T-cell (primary cell): ENCODE data around the gene MITD1. TPM values are rescaled to one million over a fixed set of nuclear protein-coding genes. Genes with fewer than 3 reads are reported as not detected.

Experiments
- ATAC-seq, 4 experiments: fragments of 200-7000 bp in 3 of 4; fragments of 150-1000 bp in 1 of 4; cut with Tn5 transposase; replicated peaks in 1 of 4; 1 replicate in 3 of 4; 2 replicates in 1 of 4; pipeline ENCODE4 v1.10.0; 2021; ENCODE audit warnings: moderate library complexity in 3 of 4, mild to moderate bottlenecking in 2 of 4, moderate number of reproducible peaks in 1 of 4
- CTCF ChIA-PET, 2 donors: fragments of 300-600 bp; sonication (Branson Sonifier 250); formaldehyde crosslinking; loops; one replicate each; lab custom pipeline; 2022; ENCODE audit warnings: antibody characterized with exemption in 2 of 2; lab: Charles Lee
- POLR2A ChIA-PET, 2 donors: fragments of 300-600 bp; sonication (Branson Sonifier 250); formaldehyde crosslinking; loops; one replicate each; lab custom pipeline; 2022; ENCODE audit warnings: antibody characterized with exemption in 2 of 2; lab: Charles Lee
- DNase-seq, 35 experiments: peaks; one replicate each; pipeline versions ENCODE4 v3.0.0 to v3.0.0-alpha.2; 2013 to 2023
- H3K27ac ChIP-seq: one replicate; pipeline ENCODE4 v1.5.1; 2013; ENCODE audit warnings: low read length
- H3K27me3 ChIP-seq, 2 experiments: replicated peaks in 1 of 2; 1 replicate in 1 of 2; 2 replicates in 1 of 2; pipeline versions ENCODE4 v1.6.1 to v1.7.0; 2013; ENCODE audit warnings: low read length in 1 of 2, mixed read lengths in 1 of 2; ENCODE audit not compliant: control insufficient read depth in 2 of 2, insufficient read depth in 2 of 2; ENCODE audit errors: extremely low read depth in 1 of 2
- H3K36me3 ChIP-seq, 2 donors: 1 replicate in 1 of 2; 2 replicates in 1 of 2; pipeline versions ENCODE4 v1.6.1 to v1.7.0; 2013; ENCODE audit warnings: low read length in 1 of 2; ENCODE audit not compliant: control insufficient read depth in 2 of 2, insufficient read depth in 1 of 2; ENCODE audit errors: extremely low read depth in 1 of 2
- H3K4me1 ChIP-seq, 2 experiments: 1 replicate in 1 of 2; 2 replicates in 1 of 2; pipeline versions ENCODE4 v1.6.1 to v1.7.0; 2013; ENCODE audit warnings: low read length in 2 of 2, mixed read lengths in 1 of 2; ENCODE audit not compliant: insufficient read depth in 2 of 2, control insufficient read depth in 1 of 2; ENCODE audit errors: extremely low read depth in 1 of 2
- H3K4me3 ChIP-seq, 2 donors: 1 replicate in 1 of 2; 2 replicates in 1 of 2; pipeline versions ENCODE4 v1.5.1 to v1.7.0; 2013; ENCODE audit warnings: mild to moderate bottlenecking in 2 of 2, low read length in 1 of 2, moderate library complexity in 1 of 2; ENCODE audit not compliant: control insufficient read depth in 1 of 2; ENCODE audit errors: extremely low read depth in 1 of 2
- H3K9me3 ChIP-seq: 2 replicates; pipeline ENCODE4 v1.7.0; 2013
- H3K27ac Mint-ChIP-seq, 2 donors: one replicate each; pipeline ENCODE4 v1.8.0; 2020 to 2021; ENCODE audit warnings: mild to moderate bottlenecking in 2 of 2, mixed read lengths in 2 of 2
- H3K27me3 Mint-ChIP-seq, 2 donors: one replicate each; pipeline ENCODE4 v1.8.0; 2021 to 2022; ENCODE audit warnings: mixed read lengths in 2 of 2
- H3K36me3 Mint-ChIP-seq: one replicate; pipeline ENCODE4 v1.8.0; 2021; ENCODE audit warnings: mixed read lengths
- H3K4me1 Mint-ChIP-seq, 3 donors: one replicate each; pipeline ENCODE4 v1.8.0; 2020 to 2022; ENCODE audit warnings: mixed read lengths in 3 of 3, mild to moderate bottlenecking in 1 of 3
- H3K4me3 Mint-ChIP-seq, 3 donors: one replicate each; pipeline ENCODE4 v1.8.0; 2020 to 2022; ENCODE audit warnings: mild to moderate bottlenecking in 3 of 3, mixed read lengths in 3 of 3, moderate library complexity in 3 of 3
- H3K9me3 Mint-ChIP-seq, 3 donors: one replicate each; pipeline ENCODE4 v1.8.0; 2020 to 2022; ENCODE audit warnings: mixed read lengths in 3 of 3
- WGBS: methylation state at CpG from one replicate; pipeline ENCODE4 v1.1.5; 2013; ENCODE audit warnings: missing lambda C conversion rate; ENCODE audit not compliant: insufficient coverage; 5-methylcytosine and 5-hydroxymethylcytosine counted together
- total RNA-seq, 35 experiments: library from RNA in 6 of 35; stranded (reverse) in 6 of 35; fragments of 120-200 nt in 1 of 35; gene quantifications; one replicate each; pipeline versions ENCODE4 v1.2.1 to v1.2.4 and lab custom pipeline; 2013 to 2026

MITD1 gene
- total RNA-seq, 5 donors from 2014 or later (not counting 1 experiment from before 2014, with no cell fraction given) = 27.5 to 60.4 (median 56.7) TPM

DNA sequence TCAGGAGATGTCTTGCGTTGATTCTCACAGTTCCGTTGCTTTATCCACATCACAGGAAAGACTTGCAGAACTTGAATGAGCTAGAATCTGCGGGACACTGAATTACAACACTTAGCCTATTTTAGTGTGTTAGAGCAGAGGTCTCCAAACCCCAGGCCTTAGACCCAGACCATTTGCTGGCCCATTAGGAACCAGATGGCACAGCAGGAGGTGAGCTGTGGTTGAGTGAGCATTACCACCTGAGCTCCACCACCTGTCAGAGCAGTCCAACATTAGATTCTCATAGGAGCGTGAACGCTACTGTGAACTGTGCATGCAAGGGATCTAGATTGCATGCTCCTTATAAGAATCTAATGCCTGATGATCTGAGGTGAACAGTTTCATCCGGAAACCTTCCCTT lies 4.0 kb upstream of the MITD1 start:
- peaks cover 14 to 17% of the 10 kb centered on the region in 2 experiments for H3K4me1 ChIP-seq
- no peaks in the 10 kb centered on the region for H3K9me3 Mint-ChIP-seq
- H3K4me3 ChIP-seq = no peak overlapping the region
- H3K27me3 ChIP-seq = no peaks in the 10 kb centered on the region
- DNase-seq (no peak), ATAC-seq (no peak)
- WGBS = no CpG with 5 or more reads among the region's 6 CpGs
- no peak overlapping the region for H3K27ac Mint-ChIP-seq
- no peak overlapping the region for H3K4me3 Mint-ChIP-seq
- H3K9me3 ChIP-seq = no peaks in the 10 kb centered on the region
- peaks cover 32 to 50% (median 45%) of the 10 kb centered on the region in 3 donors for H3K4me1 Mint-ChIP-seq
- peaks cover 21% of the 10 kb centered on the region for H3K36me3 Mint-ChIP-seq
- POLR2A ChIA-PET = no interaction called here
- H3K27me3 Mint-ChIP-seq = no peaks in the 10 kb centered on the region
- H3K27ac ChIP-seq = no peak overlapping the region
- H3K36me3 ChIP-seq = peaks cover 0 to 15% of the 10 kb centered on the region in 2 donors
- CTCF ChIA-PET = no interaction called here

DNA sequence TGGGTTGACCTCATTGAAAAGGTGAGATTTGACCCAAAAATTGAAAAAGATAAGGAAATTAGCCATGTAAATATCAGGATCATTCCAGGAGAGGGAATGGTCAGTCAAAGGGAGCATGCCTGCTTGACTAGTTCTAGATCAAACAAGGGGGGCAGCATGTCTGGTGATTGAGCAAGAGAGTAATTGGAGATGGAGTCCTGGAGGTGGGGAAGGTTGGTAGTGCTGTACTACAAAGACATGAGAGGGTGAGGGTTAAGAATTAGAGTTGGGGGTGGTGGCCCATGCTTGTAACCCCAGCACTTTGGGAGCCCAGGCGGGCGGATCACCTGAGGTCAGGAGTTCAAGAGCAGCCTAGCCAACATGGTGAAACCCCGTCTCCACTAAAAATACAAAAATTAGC lies 2.2 kb upstream of the MITD1 start:
- Histone ChIP-seq H3K4me1 (peaks cover 26 to 27% of the 10 kb centered on the region in 2 experiments), H3K4me3 (no peak overlapping the region), H3K9me3 (no peaks in the 10 kb centered on the region), H3K27me3 (no peaks in the 10 kb centered on the region), H3K36me3 (peaks cover 0 to 11% of the 10 kb centered on the region in 2 donors), H3K27ac (no peak overlapping the region)
- H3K4me3 Mint-ChIP-seq = peak overlapping the region in 2 of 3 donors; percentile 34 to 92
- peaks cover 10% of the 10 kb centered on the region for H3K36me3 Mint-ChIP-seq
- H3K4me1 Mint-ChIP-seq = peaks cover 48 to 63% (median 60%) of the 10 kb centered on the region in 3 donors
- DNase-seq = no peak
- ATAC-seq = no peak
- H3K27ac Mint-ChIP-seq = peak overlapping the region in 1 of 2 donors; percentile 2
- no peaks in the 10 kb centered on the region for H3K27me3 Mint-ChIP-seq
- 100% methylated on average over 2 of the region's 3 CpGs for WGBS
- no peaks in the 10 kb centered on the region for H3K9me3 Mint-ChIP-seq
- POLR2A ChIA-PET = no interaction called here
- CTCF ChIA-PET = no interaction called here

DNA sequence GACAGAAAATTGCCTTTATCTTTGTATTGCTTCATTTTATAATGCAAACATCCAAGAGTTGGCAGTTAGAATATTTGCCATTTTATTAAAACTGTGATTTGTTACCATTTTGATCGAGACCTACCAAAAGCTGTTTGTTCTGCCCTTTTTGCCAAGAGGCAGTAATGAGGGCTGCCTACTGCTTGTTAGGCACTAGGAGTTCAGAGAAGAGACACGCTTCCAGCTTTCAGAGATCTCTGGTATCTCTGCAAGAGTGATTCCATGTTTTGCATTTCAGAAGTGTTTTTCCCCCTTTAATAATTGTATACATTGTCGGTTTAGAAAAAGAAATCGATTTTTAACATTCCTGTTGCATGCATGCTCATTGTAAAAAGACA lies 754 bp upstream of the MITD1 start:
- Mint-ChIP-seq H3K4me1 (peaks cover 61 to 74% (median 71%) of the 10 kb centered on the region in 3 donors), H3K36me3 (peaks cover 7% of the 10 kb centered on the region), H3K27ac (peak overlapping the region in 1 of 2 donors; percentile 97), H3K27me3 (no peaks in the 10 kb centered on the region), H3K9me3 (no peaks in the 10 kb centered on the region), H3K4me3 (peak overlapping the region; percentile 92 to 99 (median 95))
- H3K4me3 ChIP-seq = peak overlapping the region; percentile 89 to 99
- WGBS = 0% methylated on average over 1 of the region's 4 CpGs
- POLR2A ChIA-PET = interaction anchor here in 1 of 2 donors (0.9 kb wide), 1 partner anchor 26 kb away, joined by 4 read pairs; no protein-coding TSS in a partner anchor
- H3K4me1 ChIP-seq = peaks cover 24 to 27% of the 10 kb centered on the region in 2 experiments
- CTCF ChIA-PET = interaction anchor here in 1 of 2 donors (0.6 kb wide), 1 partner anchor 18 kb away, joined by 3 read pairs; no protein-coding TSS in a partner anchor
- ATAC-seq (no peak), DNase-seq (no peak)
- no peaks in the 10 kb centered on the region for H3K27me3 ChIP-seq
- peaks cover 0 to 11% of the 10 kb centered on the region in 2 donors for H3K36me3 ChIP-seq
- no peaks in the 10 kb centered on the region for H3K9me3 ChIP-seq
- no peak overlapping the region for H3K27ac ChIP-seq

DNA sequence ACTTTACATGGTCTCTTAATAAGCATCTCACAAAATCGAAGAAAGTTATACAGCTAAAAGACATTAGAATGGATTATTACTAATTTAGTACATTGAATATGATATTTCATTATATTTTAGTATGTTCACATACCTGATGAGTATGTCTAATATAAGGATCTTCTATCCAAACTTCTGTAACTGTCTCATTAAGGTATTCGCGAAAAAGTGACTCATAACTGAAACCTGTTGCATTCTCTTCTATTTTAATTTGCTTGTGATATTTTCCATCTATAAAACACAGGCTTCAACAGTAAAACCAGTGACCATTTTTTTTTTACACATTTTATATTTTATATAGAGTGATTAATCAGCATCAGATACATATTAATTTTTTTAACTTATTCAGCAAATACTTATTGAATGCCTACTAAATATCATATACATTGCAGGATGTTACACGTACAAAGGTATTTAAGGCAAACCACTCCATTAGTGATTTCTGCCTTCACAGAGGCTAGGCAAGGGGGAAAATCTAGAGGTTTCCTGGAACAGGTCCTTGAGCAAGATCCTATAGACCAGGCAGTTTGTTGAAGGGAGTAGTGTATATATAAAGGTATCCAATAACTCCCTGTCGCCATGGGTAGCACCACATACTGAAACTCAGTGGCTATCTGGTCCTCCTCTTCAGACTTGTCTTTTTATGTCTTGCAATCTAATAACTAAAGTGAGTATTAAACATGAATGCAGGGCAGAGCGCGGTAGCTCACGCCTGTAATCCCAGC lies 9.3 kb downstream of the MITD1 start:
- CTCF ChIA-PET = no interaction called here
- Mint-ChIP-seq H3K4me1 (peaks cover 23 to 38% (median 29%) of the 10 kb centered on the region in 3 donors), H3K36me3 (peaks cover 28% of the 10 kb centered on the region), H3K9me3 (no peaks in the 10 kb centered on the region), H3K4me3 (no peak overlapping the region), H3K27ac (no peak overlapping the region), H3K27me3 (no peaks in the 10 kb centered on the region)
- ATAC-seq (no peak), DNase-seq (no peak)
- Histone ChIP-seq H3K9me3 (no peaks in the 10 kb centered on the region), H3K4me3 (no peak overlapping the region), H3K27ac (no peak overlapping the region), H3K36me3 (peaks cover 0 to 45% of the 10 kb centered on the region in 2 donors), H3K27me3 (no peaks in the 10 kb centered on the region), H3K4me1 (peaks cover 0 to 2% of the 10 kb centered on the region in 2 experiments)
- WGBS = no CpG with 5 or more reads among the region's 8 CpGs
- POLR2A ChIA-PET = interaction anchor here (0.5 kb wide), 2 partner anchors 438 to 565 kb away, joined by 4 read pairs; no protein-coding TSS in a partner anchor

DNA sequence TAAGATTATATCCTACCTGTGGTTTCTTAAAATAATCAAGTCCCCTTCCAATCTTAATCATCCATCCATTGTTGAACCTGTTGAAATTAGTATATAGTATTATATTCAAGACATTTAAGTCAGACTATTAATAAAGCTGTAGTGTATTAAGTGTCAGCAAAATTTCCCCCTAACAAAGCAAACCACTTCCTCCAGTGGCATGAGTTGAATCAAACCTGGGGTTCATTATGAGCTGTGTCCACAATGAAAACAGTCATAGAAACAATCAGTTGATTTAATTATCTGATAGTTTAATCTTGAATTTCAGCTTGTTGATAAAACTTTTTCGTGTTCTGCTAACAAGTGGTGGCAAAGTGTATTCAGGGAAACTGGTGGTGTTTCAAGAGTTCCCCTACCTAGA lies 11.3 kb downstream of the MITD1 start:
- Mint-ChIP-seq H3K4me1 (peaks cover 13 to 24% (median 16%) of the 10 kb centered on the region in 3 donors), H3K9me3 (no peaks in the 10 kb centered on the region), H3K36me3 (peaks cover 36% of the 10 kb centered on the region), H3K4me3 (no peak overlapping the region), H3K27me3 (no peaks in the 10 kb centered on the region), H3K27ac (no peak overlapping the region)
- CTCF ChIA-PET = interaction anchor here in 1 of 2 donors (0.6 kb wide), 1 partner anchor 21 kb away, joined by 3 read pairs; no protein-coding TSS in a partner anchor
- Histone ChIP-seq H3K27ac (no peak overlapping the region), H3K9me3 (no peaks in the 10 kb centered on the region), H3K36me3 (peaks cover 0 to 60% of the 10 kb centered on the region in 2 donors), H3K4me3 (no peak overlapping the region), H3K4me1 (peaks cover 0 to 2% of the 10 kb centered on the region in 2 experiments), H3K27me3 (no peaks in the 10 kb centered on the region)
- WGBS = no CpG with 5 or more reads among the region's 1 CpG
- DNase-seq (no peak), ATAC-seq (no peak)
- POLR2A ChIA-PET = no interaction called here

DNA sequence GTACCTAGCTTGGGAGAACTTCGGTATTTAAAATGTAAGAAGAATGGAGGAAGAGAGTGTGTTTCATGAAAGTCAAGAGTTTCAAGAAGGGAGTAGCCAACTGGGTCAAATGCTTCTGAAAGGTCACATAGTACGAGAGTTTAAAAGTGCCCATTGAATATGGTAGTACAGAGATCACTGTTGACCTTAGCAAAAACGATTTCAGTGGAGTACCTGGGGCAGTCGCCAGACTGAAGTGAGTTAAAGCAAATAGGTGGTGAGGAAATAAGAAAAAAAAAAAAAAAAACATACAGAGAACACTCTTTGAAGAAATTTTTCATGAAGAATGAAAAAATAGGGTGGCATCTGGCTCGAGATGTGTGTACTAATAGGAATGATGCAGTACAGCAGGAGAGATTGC lies 14.6 kb downstream of the MITD1 start:
- Histone ChIP-seq H3K4me3 (no peak overlapping the region), H3K4me1 (no peaks in the 10 kb centered on the region), H3K27me3 (no peaks in the 10 kb centered on the region), H3K27ac (no peak overlapping the region), H3K36me3 (peaks cover 0 to 47% of the 10 kb centered on the region in 2 donors), H3K9me3 (no peaks in the 10 kb centered on the region)
- no peaks in the 10 kb centered on the region for H3K27me3 Mint-ChIP-seq
- H3K27ac Mint-ChIP-seq = peak overlapping the region in 1 of 2 donors; percentile 3
- no peaks in the 10 kb centered on the region for H3K9me3 Mint-ChIP-seq
- DNase-seq (no peak), ATAC-seq (no peak)
- CTCF ChIA-PET = interaction anchor here (0.5 to 1.4 kb wide), 6 partner anchors 9 to 342 kb away, joined by 3 to 4 read pairs (median 3); partner anchors contain the start of gene C2orf15 (in 1 of the 2)
- POLR2A ChIA-PET = no interaction called here
- peaks cover 49% of the 10 kb centered on the region for H3K36me3 Mint-ChIP-seq
- H3K4me3 Mint-ChIP-seq = no peak overlapping the region
- 66% methylated on average over 3 of the region's 5 CpGs for WGBS
- H3K4me1 Mint-ChIP-seq = peaks cover 7 to 16% (median 12%) of the 10 kb centered on the region in 3 donors
